DOHH2 (cell line): ENCODE results near the gene HERC4.

Experiments used
- H3F3A ChIP-seq: fragments of 200-600 bp; sonication (generic), shearing (Covaris generic); 2 replicates; pipeline ENCODE4 v1.6.0; 2016; ENCODE audit warnings: antibody characterized with exemption, mild to moderate bottlenecking; ENCODE audit not compliant: control insufficient read depth, insufficient read depth
- H3K27ac ChIP-seq: fragments of 200-600 bp; sonication (generic); 2 replicates; pipeline ENCODE4 v1.5.1; 2014; ENCODE audit warnings: low read depth, mild to moderate bottlenecking, low read length, moderate library complexity
- H3K27me3 ChIP-seq: fragments of 200-600 bp; sonication (generic); 2 replicates; pipeline ENCODE4 v1.6.1; 2014; ENCODE audit warnings: mild to moderate bottlenecking, low read length, mixed read lengths; ENCODE audit not compliant: control insufficient read depth
- H3K36me3 ChIP-seq: fragments of 200-600 bp; sonication (generic); 2 replicates; pipeline ENCODE4 v1.6.1; 2014; ENCODE audit warnings: mild to moderate bottlenecking, low read length, moderate library complexity, mixed read lengths; ENCODE audit not compliant: control insufficient read depth
- H3K4me1 ChIP-seq: fragments of 200-600 bp; sonication (generic); 2 replicates; pipeline ENCODE4 v1.6.1; 2014; ENCODE audit warnings: mild to moderate bottlenecking, low read length, mixed read lengths; ENCODE audit not compliant: control insufficient read depth
- H3K4me2 ChIP-seq: fragments of 200-600 bp; sonication (generic); 2 replicates; pipeline ENCODE4 v1.6.0; 2014; ENCODE audit warnings: mild to moderate bottlenecking, low read length, moderate library complexity
- H3K4me3 ChIP-seq: fragments of 200-600 bp; sonication (generic); 2 replicates; pipeline ENCODE4 v1.5.1; 2014; ENCODE audit warnings: mild to moderate bottlenecking, low read length, mixed read lengths
- H3K79me2 ChIP-seq: fragments of 200-600 bp; sonication (generic); 2 replicates; pipeline ENCODE4 v1.6.1; 2014; ENCODE audit warnings: mild to moderate bottlenecking, low read length, mixed read lengths; ENCODE audit not compliant: control insufficient read depth
- H3K9me2 ChIP-seq: fragments of 200-600 bp; sonication (generic); replicated peaks from 2 replicates; pipeline ENCODE4 v1.6.1; 2014; ENCODE audit warnings: mild to moderate bottlenecking, low read length, mixed read lengths; ENCODE audit not compliant: control insufficient read depth
- H3K9me3 ChIP-seq: fragments of 200-600 bp; sonication (generic); 2 replicates; pipeline ENCODE4 v1.6.1; 2014; ENCODE audit warnings: antibody characterized with exemption, low read length, mixed read lengths; ENCODE audit not compliant: control insufficient read depth, insufficient read depth
- H4K20me1 ChIP-seq: fragments of 200-600 bp; sonication (generic); 2 replicates; pipeline ENCODE4 v1.6.0; 2014; ENCODE audit warnings: low read depth, mild to moderate bottlenecking, antibody characterized with exemption, low read length, moderate library complexity; ENCODE audit not compliant: control insufficient read depth, insufficient read depth
- EZH2phosphoT487 ChIP-seq: fragments of 200-600 bp; sonication (generic); IDR thresholded peaks from 2 replicates; pipeline ENCODE4 v1.6.1; 2017; ENCODE audit warnings: borderline replicate concordance, mild to moderate bottlenecking, antibody characterized with exemption, low read length, moderate library complexity, mixed read lengths
- TF ChIP-seq, protein P1 (sequence below): fragments of 200-600 bp; sonication (generic); IDR thresholded peaks from one replicate; pipeline ENCODE4 v1.5.1; 2014; ENCODE audit warnings: antibody characterized with exemption, mild to moderate bottlenecking, low read depth, low read length; ENCODE audit not compliant: poor library complexity, severe bottlenecking

HERC4 gene

DNA sequence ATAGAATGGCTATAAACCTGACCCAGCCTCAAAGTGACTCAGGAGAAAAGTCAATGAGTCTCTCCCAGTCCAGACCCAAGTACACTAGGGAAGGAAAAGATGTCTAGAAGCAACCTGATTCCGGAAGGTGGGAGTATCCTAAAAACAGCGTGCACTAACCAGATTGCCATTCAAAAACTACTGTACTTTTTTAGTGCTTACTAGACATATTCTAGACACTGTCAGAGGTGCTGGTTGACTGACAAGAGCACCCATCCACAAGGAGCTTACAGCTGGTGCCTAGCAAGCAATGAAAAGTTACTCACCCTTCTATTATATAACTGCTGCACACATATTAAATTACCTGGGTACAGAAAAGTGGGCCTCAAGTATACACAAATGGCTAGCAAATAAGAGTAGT is 109.6 kb downstream of the HERC4 start:
- no peaks in the 10 kb centered on the region for H3K27me3 ChIP-seq
- H3K4me3 ChIP-seq, result no peak overlapping the region
- TF ChIP-seq EZH2phosphoT487, result no peak
- TF ChIP-seq, protein P1, sequence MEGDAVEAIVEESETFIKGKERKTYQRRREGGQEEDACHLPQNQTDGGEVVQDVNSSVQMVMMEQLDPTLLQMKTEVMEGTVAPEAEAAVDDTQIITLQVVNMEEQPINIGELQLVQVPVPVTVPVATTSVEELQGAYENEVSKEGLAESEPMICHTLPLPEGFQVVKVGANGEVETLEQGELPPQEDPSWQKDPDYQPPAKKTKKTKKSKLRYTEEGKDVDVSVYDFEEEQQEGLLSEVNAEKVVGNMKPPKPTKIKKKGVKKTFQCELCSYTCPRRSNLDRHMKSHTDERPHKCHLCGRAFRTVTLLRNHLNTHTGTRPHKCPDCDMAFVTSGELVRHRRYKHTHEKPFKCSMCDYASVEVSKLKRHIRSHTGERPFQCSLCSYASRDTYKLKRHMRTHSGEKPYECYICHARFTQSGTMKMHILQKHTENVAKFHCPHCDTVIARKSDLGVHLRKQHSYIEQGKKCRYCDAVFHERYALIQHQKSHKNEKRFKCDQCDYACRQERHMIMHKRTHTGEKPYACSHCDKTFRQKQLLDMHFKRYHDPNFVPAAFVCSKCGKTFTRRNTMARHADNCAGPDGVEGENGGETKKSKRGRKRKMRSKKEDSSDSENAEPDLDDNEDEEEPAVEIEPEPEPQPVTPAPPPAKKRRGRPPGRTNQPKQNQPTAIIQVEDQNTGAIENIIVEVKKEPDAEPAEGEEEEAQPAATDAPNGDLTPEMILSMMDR, result no peak
- H3K4me2 ChIP-seq, result no peak overlapping the region
- no peaks in the 10 kb centered on the region for H3F3A ChIP-seq
- H3K9me3 ChIP-seq, result no peaks in the 10 kb centered on the region
- H3K9me2 ChIP-seq, result no peaks in the 10 kb centered on the region
- peaks cover 25% of the 10 kb centered on the region for H3K36me3 ChIP-seq
- H4K20me1 ChIP-seq, result no peaks in the 10 kb centered on the region
- no peaks in the 10 kb centered on the region for H3K79me2 ChIP-seq
- no peak overlapping the region for H3K27ac ChIP-seq
- no peaks in the 10 kb centered on the region for H3K4me1 ChIP-seq

DNA sequence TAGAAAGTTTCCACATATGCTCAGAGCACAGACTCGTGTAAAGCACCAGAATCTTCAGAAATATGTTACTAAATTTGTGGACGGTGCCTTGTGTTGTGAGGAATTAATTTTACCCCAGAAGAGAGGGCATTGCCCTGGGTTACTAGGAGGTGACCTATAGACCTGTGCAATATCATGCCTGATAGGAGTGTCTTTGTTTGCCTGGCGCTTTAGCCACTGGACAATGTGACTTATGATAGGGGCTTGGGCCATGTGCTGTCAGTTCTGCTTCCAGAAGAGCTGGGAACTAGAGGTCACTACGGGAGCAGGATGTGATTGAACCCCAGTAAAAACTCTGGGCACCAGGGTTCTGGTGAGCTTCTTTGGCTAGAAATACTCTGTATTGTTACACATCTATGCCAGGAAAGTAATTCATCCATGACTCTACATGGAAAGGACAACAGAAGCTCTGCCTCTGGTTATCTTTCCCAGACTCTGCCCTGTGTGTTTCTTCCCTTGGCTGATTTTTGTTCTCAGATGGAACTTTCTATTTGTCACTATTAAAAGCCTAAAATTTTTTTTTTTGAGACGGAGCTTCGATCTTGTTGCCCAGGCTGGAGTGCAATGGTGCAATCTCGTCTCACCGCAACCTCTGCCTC is 115.1 kb downstream of the HERC4 start:
- Histone ChIP-seq H3K36me3 (no peaks in the 10 kb centered on the region; the same call in 1 of the 2 replicates), H3K27me3 (no peaks in the 10 kb centered on the region), H3K9me2 (no peaks in the 10 kb centered on the region), H3K79me2 (no peaks in the 10 kb centered on the region), H3K27ac (no peak overlapping the region), H3K4me2 (no peak overlapping the region), H3F3A (no peaks in the 10 kb centered on the region), H3K4me3 (no peak overlapping the region), H4K20me1 (no peaks in the 10 kb centered on the region), H3K4me1 (no peaks in the 10 kb centered on the region), H3K9me3 (no peaks in the 10 kb centered on the region)
- TF ChIP-seq, protein P1, result no peak
- no peak for TF ChIP-seq EZH2phosphoT487

DNA sequence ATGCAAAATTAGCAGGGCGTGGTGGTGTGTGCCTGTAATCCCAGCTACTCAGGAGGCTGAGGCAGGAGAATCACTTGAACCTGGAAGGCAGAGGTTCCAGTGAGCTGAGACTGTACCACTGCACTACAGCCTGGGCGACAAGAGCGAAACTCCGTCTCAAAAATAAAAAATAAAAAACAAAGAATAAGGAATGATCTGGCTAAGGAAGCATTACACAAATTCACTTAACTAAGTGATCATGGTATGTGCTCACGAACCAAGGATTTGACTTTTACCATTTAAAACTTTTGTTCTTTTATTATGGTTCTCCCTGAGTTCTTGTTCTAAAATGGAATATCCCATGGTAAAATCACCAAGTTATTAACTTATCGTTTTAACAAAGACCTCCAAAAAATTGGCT is 119.5 kb downstream of the HERC4 start:
- H4K20me1 ChIP-seq, result no peaks in the 10 kb centered on the region
- H3K27ac ChIP-seq, result no peak overlapping the region
- H3K4me2 ChIP-seq, result no peak overlapping the region
- H3K4me1 ChIP-seq, result no peaks in the 10 kb centered on the region
- H3K9me2 ChIP-seq, result no peaks in the 10 kb centered on the region
- H3K36me3 ChIP-seq, result peaks cover 13% of the 10 kb centered on the region
- TF ChIP-seq, protein P1, result no peak
- TF ChIP-seq EZH2phosphoT487, result no peak
- no peak overlapping the region for H3K4me3 ChIP-seq
- no peaks in the 10 kb centered on the region for H3K79me2 ChIP-seq
- no peaks in the 10 kb centered on the region for H3K27me3 ChIP-seq
- H3K9me3 ChIP-seq, result no peaks in the 10 kb centered on the region
- H3F3A ChIP-seq, result no peaks in the 10 kb centered on the region
